ENCODE measurements around the gene CDH23. TPM values are rescaled to one million over a fixed set of nuclear protein-coding genes. Genes with fewer than 3 reads are reported as not detected.

CDH23 gene
- total and polyA plus RNA-seq, 9 of the 15 experiments (the other 6 are each of a cell fraction or from before 2014, with no cell fraction given), result 0.18 to 1.2 (median 0.47) TPM

DNA sequence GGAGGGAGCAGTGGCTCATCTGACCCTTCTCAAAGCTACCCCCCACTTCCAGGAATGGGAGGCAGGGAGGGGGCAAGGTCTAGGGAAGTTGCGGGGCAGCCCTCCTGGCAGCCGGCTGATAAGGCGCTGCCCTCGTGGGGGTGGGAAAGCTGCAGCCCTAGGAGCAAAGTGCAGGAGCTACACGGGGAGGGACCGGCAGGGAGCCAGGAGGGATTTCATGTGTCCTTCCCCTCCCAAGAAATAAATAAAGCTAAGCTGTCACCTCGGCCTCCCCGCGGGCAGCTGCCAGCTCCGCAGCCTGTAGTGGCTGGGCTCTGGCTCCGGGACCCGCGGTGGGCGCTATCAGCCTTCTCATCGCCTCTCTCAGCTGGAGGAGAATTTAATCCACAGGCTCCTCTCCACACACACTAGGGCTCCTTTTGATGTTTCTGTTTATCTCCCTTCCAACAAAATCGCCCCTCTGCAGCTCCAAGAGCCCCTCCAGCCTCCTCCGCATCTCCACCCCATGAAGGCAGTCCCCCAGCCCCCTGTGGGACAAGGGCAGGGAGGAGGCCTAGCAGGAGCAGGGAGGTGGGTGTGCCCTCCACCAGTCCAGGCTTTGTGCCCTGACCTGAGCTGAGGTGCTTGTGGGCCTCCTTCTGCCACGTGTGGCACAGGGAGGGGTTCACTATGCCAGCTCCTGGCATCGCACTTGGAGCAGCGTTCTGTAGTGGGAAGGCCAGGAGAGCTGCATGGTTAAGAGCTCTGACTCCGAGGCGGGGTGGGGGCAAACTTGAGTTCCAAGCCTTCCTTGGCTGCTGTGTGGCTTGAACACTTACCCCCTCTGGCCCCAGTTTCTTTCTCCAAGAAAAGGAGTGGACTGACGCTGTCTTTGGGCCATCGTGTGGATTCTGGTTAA, 242.4 kb downstream of the CDH23 start (continued):
- TF ChIP-seq DPF2 (IDR thresholded peaks at IDR 0.05), result peak; percentile 95
- no peak for TF ChIP-seq HOXB6 (CRISPR knock-in tag; IDR thresholded peaks at IDR 0.05; ENCODE audit: borderline replicate concordance)
- TF ChIP-seq, protein P1, sequence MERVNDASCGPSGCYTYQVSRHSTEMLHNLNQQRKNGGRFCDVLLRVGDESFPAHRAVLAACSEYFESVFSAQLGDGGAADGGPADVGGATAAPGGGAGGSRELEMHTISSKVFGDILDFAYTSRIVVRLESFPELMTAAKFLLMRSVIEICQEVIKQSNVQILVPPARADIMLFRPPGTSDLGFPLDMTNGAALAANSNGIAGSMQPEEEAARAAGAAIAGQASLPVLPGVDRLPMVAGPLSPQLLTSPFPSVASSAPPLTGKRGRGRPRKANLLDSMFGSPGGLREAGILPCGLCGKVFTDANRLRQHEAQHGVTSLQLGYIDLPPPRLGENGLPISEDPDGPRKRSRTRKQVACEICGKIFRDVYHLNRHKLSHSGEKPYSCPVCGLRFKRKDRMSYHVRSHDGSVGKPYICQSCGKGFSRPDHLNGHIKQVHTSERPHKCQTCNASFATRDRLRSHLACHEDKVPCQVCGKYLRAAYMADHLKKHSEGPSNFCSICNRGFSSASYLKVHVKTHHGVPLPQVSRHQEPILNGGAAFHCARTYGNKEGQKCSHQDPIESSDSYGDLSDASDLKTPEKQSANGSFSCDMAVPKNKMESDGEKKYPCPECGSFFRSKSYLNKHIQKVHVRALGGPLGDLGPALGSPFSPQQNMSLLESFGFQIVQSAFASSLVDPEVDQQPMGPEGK (CRISPR knock-in tag; IDR thresholded peaks at IDR 0.05; ENCODE audit: borderline replicate concordance), result 0 out of 2 replicates have a peak, but pooled peaks have one; percentile 26
- TF ChIP-seq RBM15 (IDR thresholded peaks at IDR 0.05; ENCODE audit: insufficient read depth, low read length), result no peak
- TF ChIP-seq, protein P2, sequence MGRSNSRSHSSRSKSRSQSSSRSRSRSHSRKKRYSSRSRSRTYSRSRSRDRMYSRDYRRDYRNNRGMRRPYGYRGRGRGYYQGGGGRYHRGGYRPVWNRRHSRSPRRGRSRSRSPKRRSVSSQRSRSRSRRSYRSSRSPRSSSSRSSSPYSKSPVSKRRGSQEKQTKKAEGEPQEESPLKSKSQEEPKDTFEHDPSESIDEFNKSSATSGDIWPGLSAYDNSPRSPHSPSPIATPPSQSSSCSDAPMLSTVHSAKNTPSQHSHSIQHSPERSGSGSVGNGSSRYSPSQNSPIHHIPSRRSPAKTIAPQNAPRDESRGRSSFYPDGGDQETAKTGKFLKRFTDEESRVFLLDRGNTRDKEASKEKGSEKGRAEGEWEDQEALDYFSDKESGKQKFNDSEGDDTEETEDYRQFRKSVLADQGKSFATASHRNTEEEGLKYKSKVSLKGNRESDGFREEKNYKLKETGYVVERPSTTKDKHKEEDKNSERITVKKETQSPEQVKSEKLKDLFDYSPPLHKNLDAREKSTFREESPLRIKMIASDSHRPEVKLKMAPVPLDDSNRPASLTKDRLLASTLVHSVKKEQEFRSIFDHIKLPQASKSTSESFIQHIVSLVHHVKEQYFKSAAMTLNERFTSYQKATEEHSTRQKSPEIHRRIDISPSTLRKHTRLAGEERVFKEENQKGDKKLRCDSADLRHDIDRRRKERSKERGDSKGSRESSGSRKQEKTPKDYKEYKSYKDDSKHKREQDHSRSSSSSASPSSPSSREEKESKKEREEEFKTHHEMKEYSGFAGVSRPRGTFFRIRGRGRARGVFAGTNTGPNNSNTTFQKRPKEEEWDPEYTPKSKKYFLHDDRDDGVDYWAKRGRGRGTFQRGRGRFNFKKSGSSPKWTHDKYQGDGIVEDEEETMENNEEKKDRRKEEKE (IDR thresholded peaks at IDR 0.05; ENCODE audit: borderline replicate concordance in 1 of 2, control insufficient read depth in 1 of 2, low read depth in 2 of 2, low read length in 1 of 2), result peak in 1 of 2 experiments; percentile 31; a peak in 1 of 4 replicates
- peak; percentile 87; the same call in 1 of the 2 replicates for TF ChIP-seq ARID3A (IDR thresholded peaks at IDR 0.05; ENCODE audit: borderline replicate concordance, low read depth, low read length)
- peak; percentile 86 for TF ChIP-seq ETV5 (CRISPR knock-in tag; IDR thresholded peaks at IDR 0.05; ENCODE audit: low read depth)
- no peak for TF ChIP-seq ZNF133 (CRISPR knock-in tag; IDR thresholded peaks at IDR 0.05)
- no peak for TF ChIP-seq CCAR2 (IDR thresholded peaks at IDR 0.05; ENCODE audit: low read depth, low read length)
- TF ChIP-seq, protein P3, sequence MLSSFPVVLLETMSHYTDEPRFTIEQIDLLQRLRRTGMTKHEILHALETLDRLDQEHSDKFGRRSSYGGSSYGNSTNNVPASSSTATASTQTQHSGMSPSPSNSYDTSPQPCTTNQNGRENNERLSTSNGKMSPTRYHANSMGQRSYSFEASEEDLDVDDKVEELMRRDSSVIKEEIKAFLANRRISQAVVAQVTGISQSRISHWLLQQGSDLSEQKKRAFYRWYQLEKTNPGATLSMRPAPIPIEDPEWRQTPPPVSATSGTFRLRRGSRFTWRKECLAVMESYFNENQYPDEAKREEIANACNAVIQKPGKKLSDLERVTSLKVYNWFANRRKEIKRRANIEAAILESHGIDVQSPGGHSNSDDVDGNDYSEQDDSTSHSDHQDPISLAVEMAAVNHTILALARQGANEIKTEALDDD (IDR thresholded peaks at IDR 0.05), result no peak; the same call in 1 of the 2 replicates
- TF ChIP-seq, protein P4, sequence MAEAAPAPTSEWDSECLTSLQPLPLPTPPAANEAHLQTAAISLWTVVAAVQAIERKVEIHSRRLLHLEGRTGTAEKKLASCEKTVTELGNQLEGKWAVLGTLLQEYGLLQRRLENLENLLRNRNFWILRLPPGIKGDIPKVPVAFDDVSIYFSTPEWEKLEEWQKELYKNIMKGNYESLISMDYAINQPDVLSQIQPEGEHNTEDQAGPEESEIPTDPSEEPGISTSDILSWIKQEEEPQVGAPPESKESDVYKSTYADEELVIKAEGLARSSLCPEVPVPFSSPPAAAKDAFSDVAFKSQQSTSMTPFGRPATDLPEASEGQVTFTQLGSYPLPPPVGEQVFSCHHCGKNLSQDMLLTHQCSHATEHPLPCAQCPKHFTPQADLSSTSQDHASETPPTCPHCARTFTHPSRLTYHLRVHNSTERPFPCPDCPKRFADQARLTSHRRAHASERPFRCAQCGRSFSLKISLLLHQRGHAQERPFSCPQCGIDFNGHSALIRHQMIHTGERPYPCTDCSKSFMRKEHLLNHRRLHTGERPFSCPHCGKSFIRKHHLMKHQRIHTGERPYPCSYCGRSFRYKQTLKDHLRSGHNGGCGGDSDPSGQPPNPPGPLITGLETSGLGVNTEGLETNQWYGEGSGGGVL (CRISPR knock-in tag; IDR thresholded peaks at IDR 0.05), result no peak
- TF ChIP-seq HOMEZ (CRISPR knock-in tag; IDR thresholded peaks at IDR 0.05), result 0 out of 2 replicates have a peak, but pooled peaks have one; percentile 58
